Measurements from ENCODE around the gene SPATA31E1.

DNA sequence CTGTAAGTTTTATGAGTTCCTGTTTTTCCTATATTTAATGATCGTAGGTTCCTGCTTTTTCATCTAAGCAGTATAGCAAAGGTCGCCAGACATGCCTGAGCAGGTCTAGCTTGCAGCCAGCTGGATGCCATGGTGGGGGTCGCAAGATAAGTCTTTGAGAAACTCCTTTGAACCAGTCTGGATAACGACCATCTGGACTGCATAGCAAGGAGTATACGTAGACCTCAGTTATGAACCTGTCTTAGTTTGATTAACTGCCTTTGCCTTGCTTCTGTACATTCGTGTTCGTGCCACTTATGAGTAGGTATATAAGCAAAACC, 8.4 kb upstream of the SPATA31E1 start:
- TF ChIP-seq, protein P1, sequence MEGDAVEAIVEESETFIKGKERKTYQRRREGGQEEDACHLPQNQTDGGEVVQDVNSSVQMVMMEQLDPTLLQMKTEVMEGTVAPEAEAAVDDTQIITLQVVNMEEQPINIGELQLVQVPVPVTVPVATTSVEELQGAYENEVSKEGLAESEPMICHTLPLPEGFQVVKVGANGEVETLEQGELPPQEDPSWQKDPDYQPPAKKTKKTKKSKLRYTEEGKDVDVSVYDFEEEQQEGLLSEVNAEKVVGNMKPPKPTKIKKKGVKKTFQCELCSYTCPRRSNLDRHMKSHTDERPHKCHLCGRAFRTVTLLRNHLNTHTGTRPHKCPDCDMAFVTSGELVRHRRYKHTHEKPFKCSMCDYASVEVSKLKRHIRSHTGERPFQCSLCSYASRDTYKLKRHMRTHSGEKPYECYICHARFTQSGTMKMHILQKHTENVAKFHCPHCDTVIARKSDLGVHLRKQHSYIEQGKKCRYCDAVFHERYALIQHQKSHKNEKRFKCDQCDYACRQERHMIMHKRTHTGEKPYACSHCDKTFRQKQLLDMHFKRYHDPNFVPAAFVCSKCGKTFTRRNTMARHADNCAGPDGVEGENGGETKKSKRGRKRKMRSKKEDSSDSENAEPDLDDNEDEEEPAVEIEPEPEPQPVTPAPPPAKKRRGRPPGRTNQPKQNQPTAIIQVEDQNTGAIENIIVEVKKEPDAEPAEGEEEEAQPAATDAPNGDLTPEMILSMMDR (IDR thresholded peaks at IDR 0.05): no peak
- TF ChIP-seq POLR2A (IDR thresholded peaks at IDR 0.05): no peak

Data from adrenal gland (tissue), 5 donors.